Tibial nerve (tissue), 4 donors: ENCODE measurements around the gene ALX4.

Source experiments
- EP300 ChIP-seq, 2 donors: sonication (generic); formaldehyde crosslinking; IDR thresholded peaks; one replicate each; pipeline ENCODE4 v1.6.1; 2017; ENCODE audit warnings: antibody characterized with exemption in 2 of 2, mild to moderate bottlenecking in 1 of 2
- TF ChIP-seq, protein P1 (sequence below), 5 experiments: fragments of 200-600 bp in 3 of 5; fragments of 450-650 bp in 2 of 5; sonication (generic) in 3 of 5; IDR thresholded peaks; one replicate each; pipeline ENCODE4 v1.5.1; 2016 to 2019; ENCODE audit warnings: antibody characterized with exemption in 5 of 5, mild to moderate bottlenecking in 3 of 5, moderate library complexity in 2 of 5

DNA sequence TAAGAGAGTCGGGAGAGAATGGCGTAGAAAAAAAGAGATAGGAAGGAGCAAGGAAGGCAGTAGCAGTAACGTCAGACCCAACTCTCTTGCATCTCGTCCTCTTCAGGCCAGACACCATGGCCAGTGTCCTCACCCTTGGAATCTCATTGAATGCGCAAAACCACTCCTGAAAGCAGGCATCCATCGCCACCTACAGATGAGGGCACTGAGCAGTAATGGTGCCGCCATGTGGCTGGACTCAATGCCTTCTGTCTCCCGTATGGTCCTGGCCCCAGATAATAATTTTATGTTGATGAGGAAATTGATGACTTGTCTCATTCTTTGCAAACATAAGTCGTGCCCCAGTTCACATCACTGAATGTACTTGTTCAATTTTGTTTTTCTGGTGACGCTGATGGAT lies 17.8 kb upstream of the ALX4 start:
- TF ChIP-seq, protein P1, sequence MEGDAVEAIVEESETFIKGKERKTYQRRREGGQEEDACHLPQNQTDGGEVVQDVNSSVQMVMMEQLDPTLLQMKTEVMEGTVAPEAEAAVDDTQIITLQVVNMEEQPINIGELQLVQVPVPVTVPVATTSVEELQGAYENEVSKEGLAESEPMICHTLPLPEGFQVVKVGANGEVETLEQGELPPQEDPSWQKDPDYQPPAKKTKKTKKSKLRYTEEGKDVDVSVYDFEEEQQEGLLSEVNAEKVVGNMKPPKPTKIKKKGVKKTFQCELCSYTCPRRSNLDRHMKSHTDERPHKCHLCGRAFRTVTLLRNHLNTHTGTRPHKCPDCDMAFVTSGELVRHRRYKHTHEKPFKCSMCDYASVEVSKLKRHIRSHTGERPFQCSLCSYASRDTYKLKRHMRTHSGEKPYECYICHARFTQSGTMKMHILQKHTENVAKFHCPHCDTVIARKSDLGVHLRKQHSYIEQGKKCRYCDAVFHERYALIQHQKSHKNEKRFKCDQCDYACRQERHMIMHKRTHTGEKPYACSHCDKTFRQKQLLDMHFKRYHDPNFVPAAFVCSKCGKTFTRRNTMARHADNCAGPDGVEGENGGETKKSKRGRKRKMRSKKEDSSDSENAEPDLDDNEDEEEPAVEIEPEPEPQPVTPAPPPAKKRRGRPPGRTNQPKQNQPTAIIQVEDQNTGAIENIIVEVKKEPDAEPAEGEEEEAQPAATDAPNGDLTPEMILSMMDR (IDR thresholded peaks at IDR 0.05), result no peak
- TF ChIP-seq EP300 (IDR thresholded peaks at IDR 0.05), result no peak
